Testis (tissue), 3 donors: ENCODE measurements around the gene NLRP13. TPM values are rescaled to one million over a fixed set of nuclear protein-coding genes. Genes with fewer than 3 reads are reported as not detected.
"Not testable (repeated sequence)": the region's sequence is repeated elsewhere in the genome, so short reads cannot be mapped to it uniquely, and the experiment has no call there.

ENCODE experiments used
- DNase-seq: peaks from one replicate; pipeline ENCODE4 v3.0.0-alpha.2; 2019
- H3K27ac ChIP-seq, 2 donors: fragments of 200-600 bp; sonication (generic); one replicate each; pipeline ENCODE4 v1.5.1; 2019
- H3K27me3 ChIP-seq: fragments of 200-600 bp; sonication (generic); one replicate; pipeline ENCODE4 v1.5.1; 2019
- H3K36me3 ChIP-seq: fragments of 200-600 bp; sonication (generic); one replicate; pipeline ENCODE4 v1.5.1; 2017; ENCODE audit warnings: low read depth; ENCODE audit errors: missing control alignments
- H3K4me1 ChIP-seq: fragments of 200-600 bp; sonication (generic); one replicate; pipeline ENCODE4 v1.5.1; 2019
- H3K4me3 ChIP-seq, 2 donors: fragments of 200-600 bp; sonication (generic); one replicate each; pipeline ENCODE4 v1.5.1; 2017 to 2019
- H3K9me3 ChIP-seq: fragments of 200-600 bp; sonication (generic); one replicate; pipeline ENCODE4 v1.5.1; 2017
- CTCF ChIP-seq, 3 experiments: fragments of 450-650 bp in 2 of 3; fragments of 200-600 bp in 1 of 3; sonication (generic) in 1 of 3; IDR thresholded peaks; one replicate each; pipeline ENCODE4 v1.5.1; 2016 to 2019; ENCODE audit warnings: antibody characterized with exemption in 3 of 3, mild to moderate bottlenecking in 2 of 3, moderate library complexity in 1 of 3
- POLR2A ChIP-seq: fragments of 450-650 bp; IDR thresholded peaks from one replicate; pipeline ENCODE4 v1.6.1; 2017; ENCODE audit warnings: antibody characterized with exemption, mild to moderate bottlenecking, moderate library complexity
- WGBS, 2 donors: methylation state at CpG; one replicate each; pipeline ENCODE4 v1.1.5; 2018; 5-methylcytosine and 5-hydroxymethylcytosine counted together
- intact Hi-C: fragments of 100-400 bp; cut with DNase I; formaldehyde crosslinking; loops from one replicate; pipeline ENCODE4 v1.15.1; 2023; ENCODE audit warnings: low total_unique reads
- polyA plus RNA-seq: library from polyadenylated mRNA; stranded (reverse); fragments of 350-450 nt; fragmentation: Illumina TruSeq; extraction: RNeasy Lipid Tissue Mini Kit (QIAGEN cat#74804); gene quantifications from one replicate; pipeline ENCODE4 v1.2.3, GENCODE V29; 2014; ENCODE audit warnings: low read depth, low replicate concordance; ENCODE audit not compliant: insufficient read depth
- total RNA-seq, 2 donors: library from RNA; depleted of rRNA; stranded (reverse); fragments of >200 nt; gene quantifications; one replicate each; pipeline ENCODE4 v1.2.3, GENCODE V29; 2016

The NLRP13 gene
- total and polyA plus RNA-seq, 3 donors from 2014 or later = 0.08 to 0.19 TPM; not detected in 1

GRCh38 chr19:55959996-55960675 lies 28.0 kb upstream of the NLRP13 start:
- Histone ChIP-seq H3K36me3 (no peaks in the 10 kb centered on the region), H3K9me3 (no peaks in the 10 kb centered on the region), H3K27me3 (no peaks in the 10 kb centered on the region), H3K27ac (no peak overlapping the region), H3K4me3 (no peak overlapping the region), H3K4me1 (no peaks in the 10 kb centered on the region)
- WGBS, 2 donors = 81 to 91% methylated on average over 6 of the region's 6 CpGs
- no peak for DNase-seq
- intact Hi-C loops = no loop called here
- no peak for TF ChIP-seq CTCF (IDR thresholded peaks at IDR 0.05)
- no peak for TF ChIP-seq POLR2A

- intact Hi-C loops = no loop called here
- Histone ChIP-seq H3K4me1 (no peaks in the 10 kb centered on the region), H3K4me3 (no peak overlapping the region), H3K27ac (no peak overlapping the region), H3K27me3 (no peaks in the 10 kb centered on the region), H3K36me3 (no peaks in the 10 kb centered on the region), H3K9me3 (no peaks in the 10 kb centered on the region)
- TF ChIP-seq CTCF (IDR thresholded peaks at IDR 0.05) (no peak), POLR2A (no peak)
- no peak for DNase-seq
- WGBS, 2 donors = 89% methylated on average over 4 of the region's 4 CpGs
These were observed 26.2 kb upstream of the NLRP13 start for GRCh38 chr19:55958356-55958755.

GRCh38 chr19:55956431-55956830 lies 24.3 kb upstream of the NLRP13 start:
- DNase-seq = no peak

GRCh38 chr19:55950566-55950965 lies 18.4 kb upstream of the NLRP13 start:
- H3K9me3 ChIP-seq, H3K4me1 ChIP-seq, H3K4me3 ChIP-seq, H3K27me3 ChIP-seq, DNase-seq, H3K27ac ChIP-seq, intact Hi-C loops, H3K36me3 ChIP-seq: not testable (repeated sequence)
- 89 to 93% methylated on average over 18 to 19 of the region's 19 CpGs for WGBS, 2 donors

More at GRCh38 chr19:55956431-55956830, 24.3 kb upstream of the NLRP13 start:
- WGBS, 2 donors = 90 to 93% methylated on average over 7 of the region's 7 CpGs
- H3K27me3 ChIP-seq = no peaks in the 10 kb centered on the region
- intact Hi-C loops = no loop called here
- H3K4me3 ChIP-seq = no peak overlapping the region
- H3K27ac ChIP-seq = no peak overlapping the region
- TF ChIP-seq CTCF (IDR thresholded peaks at IDR 0.05) (no peak), POLR2A (no peak)
- no peaks in the 10 kb centered on the region for H3K36me3 ChIP-seq
- H3K4me1 ChIP-seq = no peaks in the 10 kb centered on the region
- no peaks in the 10 kb centered on the region for H3K9me3 ChIP-seq

GRCh38 chr19:55947532-55947931 lies 15.4 kb upstream of the NLRP13 start, which contains the start of gene NLRP8:
TSS of gene NLRP8 (plus strand) at chr19:55947832.
- no peaks in the 10 kb centered on the region for H3K4me1 ChIP-seq
- intact Hi-C loops = no loop called here
- WGBS, 2 donors = 81 to 82% methylated on average over 8 of the region's 8 CpGs
- no peaks in the 10 kb centered on the region for H3K9me3 ChIP-seq
- DNase-seq = no peak
- H3K36me3 ChIP-seq = no peaks in the 10 kb centered on the region
- TF ChIP-seq CTCF (IDR thresholded peaks at IDR 0.05) (no peak), POLR2A (no peak)
- no peaks in the 10 kb centered on the region for H3K27me3 ChIP-seq
- no peak within 1 kb of the TSS for H3K4me3 ChIP-seq
- no peak within 1 kb of the TSS for H3K27ac ChIP-seq
